ENCODE results near the gene EIF4G3.
"Not testable (repeated sequence)": the region's sequence is repeated elsewhere in the genome, so short reads cannot be mapped to it uniquely, and the experiment has no call there.

Gene EIF4G3

DNA sequence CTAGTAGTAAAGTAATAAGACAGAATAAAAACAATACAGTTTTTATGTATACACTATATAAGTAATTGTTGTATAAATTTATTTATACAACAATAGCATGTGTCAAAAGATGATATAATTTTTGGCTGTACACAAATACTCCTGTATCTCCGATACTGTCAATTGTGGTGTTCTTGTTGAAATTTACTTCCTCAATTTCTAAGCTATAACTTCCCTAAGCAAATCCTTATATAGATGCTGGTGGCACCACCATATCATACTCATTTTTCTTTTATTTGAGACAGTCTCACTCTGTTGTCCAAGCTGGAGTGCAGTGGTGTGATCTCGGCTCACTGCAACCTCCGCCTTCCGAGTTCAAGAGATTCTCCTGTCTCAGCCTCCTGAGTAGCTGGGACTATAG, 248.6 kb downstream of the EIF4G3 start:
- Histone ChIP-seq H3K27me3 (ENCODE audit: insufficient read depth, low read length) (no peaks in the 10 kb centered on the region), H3K4me3 (ENCODE audit: low read length) (no peak overlapping the region), H3K9me3 (ENCODE audit: low read length) (no peaks in the 10 kb centered on the region), H3K36me3 (ENCODE audit: insufficient read depth, low read length) (peaks cover 23% of the 10 kb centered on the region), H2AFZ (ENCODE audit: low read depth, low read length) (no peak overlapping the region), H3K4me1 (ENCODE audit: insufficient read depth, low read length) (no peaks in the 10 kb centered on the region)

DNA sequence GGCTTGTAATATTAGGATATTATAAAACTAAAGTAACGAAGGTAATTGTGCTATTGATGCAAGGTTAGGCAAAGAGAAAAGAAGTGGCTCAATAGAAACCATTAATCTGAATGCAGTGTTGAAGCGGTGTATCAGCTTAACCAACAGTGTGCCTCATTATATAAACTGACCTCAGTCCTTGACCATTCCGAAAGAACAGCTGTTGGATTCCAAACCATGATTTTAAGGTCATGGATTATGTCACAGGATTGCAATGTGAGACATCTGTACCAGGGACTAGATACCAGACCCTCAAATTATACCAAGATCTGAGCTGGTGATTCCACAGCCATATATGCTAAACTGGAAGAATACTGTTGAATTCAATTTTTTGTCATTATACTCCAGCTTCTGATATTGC, 255.4 kb downstream of the EIF4G3 start:
- no peak overlapping the region for H2AFZ ChIP-seq (ENCODE audit: low read depth, low read length)
- no peaks in the 10 kb centered on the region for H3K9me3 ChIP-seq (ENCODE audit: low read length)
- H3K27me3 ChIP-seq (ENCODE audit: insufficient read depth, low read length): no peaks in the 10 kb centered on the region
- no peaks in the 10 kb centered on the region for H3K4me1 ChIP-seq (ENCODE audit: insufficient read depth, low read length)
- no peak overlapping the region for H3K4me3 ChIP-seq (ENCODE audit: low read length)
- no peaks in the 10 kb centered on the region for H3K36me3 ChIP-seq (ENCODE audit: insufficient read depth, low read length)

DNA sequence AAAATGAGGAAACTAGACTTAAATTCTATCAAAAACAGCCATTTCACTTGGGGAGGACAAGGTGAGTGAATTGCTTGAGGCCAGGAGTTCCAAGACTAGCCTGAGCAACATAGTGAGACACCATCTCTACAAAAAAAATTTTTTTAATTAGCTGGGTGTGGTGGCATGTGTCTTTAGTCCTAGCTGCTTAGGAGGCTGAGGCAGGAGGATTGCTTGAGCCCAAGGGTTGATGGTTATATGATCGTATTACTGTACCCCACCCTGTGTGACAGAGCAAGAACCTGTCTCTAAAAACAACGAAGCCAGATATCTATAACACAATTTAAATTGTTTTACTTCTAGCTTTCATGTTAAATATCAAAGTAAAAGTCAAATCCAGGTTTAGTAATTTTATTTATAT, 263.5 kb downstream of the EIF4G3 start:
- Histone ChIP-seq H3K36me3 (ENCODE audit: insufficient read depth, low read length) (peaks cover 4% of the 10 kb centered on the region), H3K27me3 (ENCODE audit: insufficient read depth, low read length) (no peaks in the 10 kb centered on the region), H3K9me3 (ENCODE audit: low read length) (no peaks in the 10 kb centered on the region), H2AFZ (ENCODE audit: low read depth, low read length) (no peak overlapping the region), H3K4me1 (ENCODE audit: insufficient read depth, low read length) (no peaks in the 10 kb centered on the region), H3K4me3 (ENCODE audit: low read length) (no peak overlapping the region)

DNA sequence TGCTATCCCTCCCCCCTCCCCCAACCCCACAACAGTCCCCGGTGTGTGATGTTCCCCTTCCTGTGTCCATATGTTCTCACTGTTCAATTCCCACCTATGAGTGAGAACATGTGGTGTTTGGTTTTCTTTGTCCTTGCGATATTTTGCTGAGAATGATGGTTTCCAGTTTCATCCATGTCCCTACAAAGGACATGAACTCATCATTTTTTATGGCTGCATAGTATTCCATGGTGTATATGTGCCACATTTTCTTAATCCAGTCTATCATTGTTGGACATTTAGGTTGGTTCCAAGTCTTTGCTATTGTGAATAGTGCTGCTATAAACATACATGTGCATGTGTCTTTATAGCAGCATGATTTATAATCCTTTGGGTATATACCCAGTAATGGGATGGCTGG, 269.2 kb downstream of the EIF4G3 start:
- not testable (repeated sequence) for H3K4me1 ChIP-seq (ENCODE audit: insufficient read depth, low read length); H3K27me3 ChIP-seq (ENCODE audit: insufficient read depth, low read length); H3K4me3 ChIP-seq (ENCODE audit: low read length); H3K9me3 ChIP-seq (ENCODE audit: low read length); H2AFZ ChIP-seq (ENCODE audit: low read depth, low read length)
- H3K36me3 ChIP-seq (ENCODE audit: insufficient read depth, low read length): peaks cover 13% of the 10 kb centered on the region

DNA sequence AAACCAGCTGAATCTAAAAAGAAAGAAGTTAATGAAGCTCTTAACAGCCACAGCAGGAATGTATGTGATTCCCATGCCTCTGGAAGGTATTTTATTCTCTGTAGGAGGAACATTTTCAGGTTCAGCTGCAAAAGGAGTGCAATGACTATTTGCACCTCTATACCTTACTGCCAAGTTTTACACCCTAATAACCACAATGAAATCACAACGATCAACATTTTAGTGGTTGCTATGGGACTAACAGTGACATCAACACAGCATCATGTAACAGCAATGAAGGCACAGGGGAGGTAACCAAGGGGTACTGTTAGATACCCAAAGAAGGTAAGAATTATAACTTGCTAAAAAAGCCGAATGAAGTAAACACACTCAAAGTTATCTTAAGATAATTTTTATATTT, 273.3 kb downstream of the EIF4G3 start:
- Histone ChIP-seq H3K4me1 (ENCODE audit: insufficient read depth, low read length) (no peaks in the 10 kb centered on the region), H3K4me3 (ENCODE audit: low read length) (no peak overlapping the region), H3K9me3 (ENCODE audit: low read length) (no peaks in the 10 kb centered on the region), H3K27me3 (ENCODE audit: insufficient read depth, low read length) (no peaks in the 10 kb centered on the region), H2AFZ (ENCODE audit: low read depth, low read length) (no peak overlapping the region), H3K36me3 (ENCODE audit: insufficient read depth, low read length) (peaks cover 17% of the 10 kb centered on the region)

DNA sequence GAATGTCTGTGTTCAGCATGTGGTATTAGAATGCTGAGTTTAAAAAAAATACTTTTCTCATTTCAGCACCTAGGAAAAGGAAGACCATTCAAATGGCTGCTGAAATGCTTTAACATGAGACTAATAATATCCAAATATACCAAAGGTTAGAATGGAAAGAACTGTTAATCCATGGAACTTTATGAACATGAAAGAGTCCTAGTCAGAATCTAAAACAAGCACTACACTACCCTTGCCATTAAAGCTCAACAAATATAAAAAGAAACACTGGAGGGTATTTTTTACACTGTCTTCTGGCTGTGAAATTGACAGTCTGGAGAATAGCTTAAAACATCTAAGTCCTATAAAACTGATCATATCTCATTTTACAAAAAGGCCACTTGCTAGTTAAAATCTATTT, 276.6 kb downstream of the EIF4G3 start:
- Histone ChIP-seq H3K36me3 (ENCODE audit: insufficient read depth, low read length) (peaks cover 21% of the 10 kb centered on the region), H2AFZ (ENCODE audit: low read depth, low read length) (no peak overlapping the region), H3K27me3 (ENCODE audit: insufficient read depth, low read length) (no peaks in the 10 kb centered on the region), H3K4me3 (ENCODE audit: low read length) (no peak overlapping the region), H3K9me3 (ENCODE audit: low read length) (no peaks in the 10 kb centered on the region), H3K4me1 (ENCODE audit: insufficient read depth, low read length) (no peaks in the 10 kb centered on the region)

DNA sequence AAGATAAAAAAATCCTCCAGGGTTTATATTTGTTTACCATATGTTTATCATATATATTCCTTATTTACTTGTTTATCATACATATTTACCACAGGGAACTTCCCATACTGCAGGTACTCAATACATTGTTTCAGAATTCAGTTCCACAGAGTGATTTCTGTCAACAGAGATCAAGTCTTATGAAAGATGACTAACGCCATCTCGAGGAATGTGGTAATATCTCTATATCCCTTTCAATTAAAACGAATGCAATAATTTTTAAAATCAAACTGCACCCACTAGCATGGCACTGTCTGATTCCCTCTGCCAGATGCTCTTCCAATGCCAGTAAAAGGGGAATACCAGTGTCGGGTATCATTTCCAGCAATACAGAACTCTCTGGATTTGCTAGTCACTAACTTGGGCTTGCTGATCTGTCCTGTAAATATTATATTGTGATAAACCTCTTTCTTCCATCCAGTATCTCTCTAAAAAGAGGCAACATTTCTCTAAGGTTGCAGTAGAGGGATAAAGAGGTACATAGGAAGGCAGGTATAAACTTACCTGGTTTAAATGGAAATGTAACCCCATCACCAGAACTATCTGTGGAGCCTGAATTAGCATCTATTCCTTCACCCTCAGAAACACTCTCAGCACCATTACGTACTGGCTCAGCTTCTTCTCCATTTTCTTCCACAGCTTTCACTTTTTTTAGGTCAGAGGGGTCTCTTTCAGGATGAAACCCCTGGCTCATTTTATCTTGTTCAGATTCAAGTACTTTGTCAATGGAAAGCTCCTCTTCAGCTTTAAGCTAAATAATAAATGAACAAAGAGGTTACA, 277.3 kb downstream of the EIF4G3 start:
- Histone ChIP-seq H3K36me3 (ENCODE audit: insufficient read depth, low read length) (peaks cover 22% of the 10 kb centered on the region), H3K9me3 (ENCODE audit: low read length) (no peaks in the 10 kb centered on the region), H3K4me3 (ENCODE audit: low read length) (no peak overlapping the region), H3K4me1 (ENCODE audit: insufficient read depth, low read length) (no peaks in the 10 kb centered on the region), H3K27me3 (ENCODE audit: insufficient read depth, low read length) (no peaks in the 10 kb centered on the region), H2AFZ (ENCODE audit: low read depth, low read length) (no peak overlapping the region)

DNA sequence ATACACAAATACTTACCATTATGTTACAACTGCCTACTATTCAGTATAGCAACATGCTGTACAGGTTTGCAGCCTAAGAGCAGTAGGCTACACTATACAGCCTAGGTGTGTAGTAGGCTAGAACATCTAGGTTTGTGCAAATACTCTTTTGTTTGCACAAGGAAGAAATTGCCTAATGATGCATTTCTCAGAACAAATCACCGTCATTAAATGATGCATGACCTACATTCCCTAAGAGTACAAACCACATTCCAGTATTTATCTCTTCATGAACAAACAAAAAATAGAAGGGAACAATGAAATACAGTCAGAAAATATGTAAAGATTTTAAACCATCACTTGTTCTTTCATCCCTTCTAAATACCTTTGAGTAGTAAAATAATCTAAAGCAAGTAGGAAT, 279.9 kb downstream of the EIF4G3 start:
- H3K27me3 ChIP-seq (ENCODE audit: insufficient read depth, low read length): no peaks in the 10 kb centered on the region
- no peak overlapping the region for H3K4me3 ChIP-seq (ENCODE audit: low read length)
- peaks cover 41% of the 10 kb centered on the region for H3K36me3 ChIP-seq (ENCODE audit: insufficient read depth, low read length)
- no peaks in the 10 kb centered on the region for H3K9me3 ChIP-seq (ENCODE audit: low read length)
- no peak overlapping the region for H2AFZ ChIP-seq (ENCODE audit: low read depth, low read length)
- H3K4me1 ChIP-seq (ENCODE audit: insufficient read depth, low read length): no peaks in the 10 kb centered on the region

DNA sequence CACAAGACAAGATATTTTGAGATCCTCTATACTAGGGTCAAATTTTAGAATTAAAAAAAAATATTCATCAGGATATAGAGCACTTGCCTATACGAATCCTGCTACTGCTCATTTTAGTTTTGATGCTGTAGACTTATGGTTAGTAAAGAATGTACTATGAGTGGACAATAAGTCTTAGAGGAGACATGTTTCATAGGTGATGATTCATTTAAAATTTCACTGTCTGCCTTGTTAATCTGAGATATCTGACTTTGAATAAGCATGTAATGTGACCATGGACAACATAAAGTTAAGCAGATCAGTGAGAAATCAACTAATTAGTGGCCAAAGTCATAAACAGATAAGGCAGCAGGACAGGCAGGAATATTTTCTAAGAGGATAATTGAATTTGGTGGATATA, 282.8 kb downstream of the EIF4G3 start:
- Histone ChIP-seq H3K36me3 (ENCODE audit: insufficient read depth, low read length) (peaks cover 48% of the 10 kb centered on the region), H3K9me3 (ENCODE audit: low read length) (no peaks in the 10 kb centered on the region), H3K4me3 (ENCODE audit: low read length) (no peak overlapping the region), H2AFZ (ENCODE audit: low read depth, low read length) (no peak overlapping the region), H3K27me3 (ENCODE audit: insufficient read depth, low read length) (no peaks in the 10 kb centered on the region), H3K4me1 (ENCODE audit: insufficient read depth, low read length) (no peaks in the 10 kb centered on the region)

DNA sequence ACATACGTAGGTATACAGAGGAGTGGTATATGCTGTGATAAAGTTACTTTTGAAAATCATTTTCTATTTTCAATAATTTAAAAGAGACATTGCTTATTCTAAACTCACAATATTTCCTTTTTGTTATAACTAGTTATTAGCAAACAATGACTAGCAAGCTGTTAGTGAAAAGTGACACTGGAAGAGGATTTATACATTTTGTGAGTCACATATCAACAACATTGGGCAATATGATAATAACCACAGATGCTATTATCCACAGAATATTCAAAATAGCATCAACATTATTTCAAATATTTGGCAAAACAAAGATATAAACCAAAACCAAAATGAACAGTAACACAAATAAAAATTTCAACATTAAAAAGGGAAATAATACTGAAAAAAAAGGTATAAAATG, 285.6 kb downstream of the EIF4G3 start:
- Histone ChIP-seq H3K27me3 (ENCODE audit: insufficient read depth, low read length) (no peaks in the 10 kb centered on the region), H3K36me3 (ENCODE audit: insufficient read depth, low read length) (peaks cover 55% of the 10 kb centered on the region), H2AFZ (ENCODE audit: low read depth, low read length) (no peak overlapping the region), H3K4me3 (ENCODE audit: low read length) (no peak overlapping the region), H3K4me1 (ENCODE audit: insufficient read depth, low read length) (no peaks in the 10 kb centered on the region), H3K9me3 (ENCODE audit: low read length) (no peaks in the 10 kb centered on the region)

DNA sequence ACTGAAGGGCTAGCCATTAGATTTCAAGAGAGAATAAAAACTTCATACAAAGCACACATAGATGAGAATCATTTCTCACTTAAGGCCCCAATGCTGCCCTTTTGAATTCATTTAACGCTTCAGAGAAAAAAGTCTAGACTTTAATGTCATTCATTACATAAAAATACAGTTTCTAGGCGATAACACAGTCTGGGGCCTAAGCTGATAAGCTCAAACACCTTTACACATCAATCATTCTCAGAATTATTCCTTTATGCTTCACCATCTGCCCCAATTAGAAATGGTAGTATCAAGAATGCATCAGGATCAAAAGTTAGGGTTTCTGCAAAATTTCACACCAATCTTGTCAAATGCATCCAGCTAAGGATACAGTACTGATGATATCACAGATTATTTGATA, 289.5 kb downstream of the EIF4G3 start:
- Histone ChIP-seq H3K9me3 (ENCODE audit: low read length) (no peaks in the 10 kb centered on the region), H3K4me1 (ENCODE audit: insufficient read depth, low read length) (no peaks in the 10 kb centered on the region), H2AFZ (ENCODE audit: low read depth, low read length) (no peak overlapping the region), H3K4me3 (ENCODE audit: low read length) (no peak overlapping the region), H3K36me3 (ENCODE audit: insufficient read depth, low read length) (peaks cover 53% of the 10 kb centered on the region), H3K27me3 (ENCODE audit: insufficient read depth, low read length) (no peaks in the 10 kb centered on the region)

DNA sequence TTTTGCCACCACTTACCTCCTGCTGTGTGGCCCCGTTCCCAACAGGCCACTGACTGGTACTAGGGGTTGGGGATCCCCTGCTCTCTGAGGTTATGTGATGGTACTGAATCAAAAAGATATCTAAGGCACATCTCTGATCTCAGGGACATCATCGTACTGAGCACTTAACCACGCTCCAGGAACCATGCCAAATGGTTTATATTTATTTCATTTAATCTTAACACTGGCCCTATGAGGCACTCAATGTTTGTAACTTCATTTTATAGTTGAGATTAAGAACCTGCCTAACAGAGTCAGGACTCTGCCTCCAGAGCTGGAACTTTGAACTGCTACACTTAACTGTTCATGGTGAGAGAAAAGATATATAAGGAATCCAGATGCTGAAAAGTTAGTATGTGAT, 291.6 kb downstream of the EIF4G3 start:
- Histone ChIP-seq H3K4me1 (ENCODE audit: insufficient read depth, low read length) (no peaks in the 10 kb centered on the region), H3K36me3 (ENCODE audit: insufficient read depth, low read length) (peaks cover 43% of the 10 kb centered on the region), H2AFZ (ENCODE audit: low read depth, low read length) (no peak overlapping the region), H3K4me3 (ENCODE audit: low read length) (no peak overlapping the region), H3K27me3 (ENCODE audit: insufficient read depth, low read length) (no peaks in the 10 kb centered on the region), H3K9me3 (ENCODE audit: low read length) (no peaks in the 10 kb centered on the region)

DNA sequence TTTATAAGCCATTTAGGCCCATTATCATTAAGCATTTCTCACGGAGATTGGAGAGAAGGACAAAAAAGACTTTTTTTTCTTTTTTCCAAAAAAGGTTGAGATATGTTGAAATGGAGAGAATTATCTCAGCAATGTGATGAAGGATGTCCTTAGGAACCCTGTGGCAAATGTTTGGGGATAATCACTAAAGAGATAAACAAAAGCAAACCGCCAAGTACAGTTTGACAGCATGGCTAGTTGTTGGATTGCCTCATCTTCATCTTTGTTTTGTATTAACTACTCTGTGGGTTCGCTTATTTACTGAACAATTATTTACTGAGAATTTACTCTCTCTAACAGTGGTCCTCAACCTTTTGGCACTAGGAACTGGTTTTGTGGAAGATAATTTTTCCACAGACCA, 292.2 kb downstream of the EIF4G3 start:
- Histone ChIP-seq H3K27me3 (ENCODE audit: insufficient read depth, low read length) (no peaks in the 10 kb centered on the region), H3K4me1 (ENCODE audit: insufficient read depth, low read length) (no peaks in the 10 kb centered on the region), H3K36me3 (ENCODE audit: insufficient read depth, low read length) (peaks cover 47% of the 10 kb centered on the region), H3K4me3 (ENCODE audit: low read length) (no peak overlapping the region), H3K9me3 (ENCODE audit: low read length) (no peaks in the 10 kb centered on the region), H2AFZ (ENCODE audit: low read depth, low read length) (no peak overlapping the region)

DNA sequence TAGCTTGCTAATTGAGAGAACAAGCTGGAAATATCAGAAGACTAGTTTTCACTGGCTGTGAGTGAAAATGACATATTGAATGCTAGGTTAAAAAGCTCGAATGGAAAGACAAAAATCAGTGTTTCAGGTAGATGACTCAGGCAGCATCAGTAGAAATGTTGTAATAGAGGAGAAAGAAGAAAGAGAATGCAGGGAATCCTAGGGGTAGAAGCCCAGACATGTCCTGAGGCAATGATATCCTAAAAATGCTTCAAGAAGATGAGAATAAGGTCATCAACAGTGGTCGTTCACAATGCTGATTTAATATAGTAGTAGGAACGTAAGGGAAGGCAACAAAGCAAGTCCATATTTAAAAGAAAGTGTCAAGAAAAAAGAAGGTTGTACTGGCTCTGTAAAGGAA, 292.9 kb downstream of the EIF4G3 start:
- H3K9me3 ChIP-seq (ENCODE audit: low read length): no peaks in the 10 kb centered on the region
- H3K4me1 ChIP-seq (ENCODE audit: insufficient read depth, low read length): no peaks in the 10 kb centered on the region
- peaks cover 52% of the 10 kb centered on the region for H3K36me3 ChIP-seq (ENCODE audit: insufficient read depth, low read length)
- H3K27me3 ChIP-seq (ENCODE audit: insufficient read depth, low read length): no peaks in the 10 kb centered on the region
- H2AFZ ChIP-seq (ENCODE audit: low read depth, low read length): no peak overlapping the region
- no peak overlapping the region for H3K4me3 ChIP-seq (ENCODE audit: low read length)

Data from neuron (in vitro differentiated cells).